ENCODE data around the gene RHOB.
"Not testable (repeated sequence)": the region's sequence is repeated elsewhere in the genome, so short reads cannot be mapped to it uniquely, and the experiment has no call there.

RHOB gene

GRCh38 chr2:20423359-20423758, 23.5 kb upstream of the RHOB start:
- no peak for DNase-seq

DNA sequence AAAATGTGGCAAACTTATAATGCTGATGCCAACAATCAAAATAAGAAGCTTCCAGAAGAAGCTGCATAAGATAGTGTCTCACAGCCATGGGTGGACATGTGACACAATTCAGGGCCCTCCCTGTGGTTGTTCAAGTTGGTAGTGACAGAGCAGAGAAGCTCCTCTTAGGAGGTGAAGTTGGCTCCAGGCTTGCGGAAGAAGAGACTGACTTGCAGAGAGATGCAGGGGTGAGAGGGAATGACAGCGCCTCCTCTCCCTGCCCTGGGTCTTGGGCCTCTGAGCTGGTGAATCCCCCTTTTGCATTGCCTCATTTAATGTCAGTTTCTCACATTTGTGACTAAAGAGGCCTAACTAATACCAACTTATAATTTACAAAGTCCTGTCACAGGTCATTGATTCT, 23.0 kb upstream of the RHOB start:
- no peak for DNase-seq

- no peak for DNase-seq
Observed at GRCh38 chr2:20424300-20425290, 22.3 kb upstream of the RHOB start.

GRCh38 chr2:20425371-20425881, 21.4 kb upstream of the RHOB start:
- no peak for DNase-seq

GRCh38 chr2:20425884-20426283, 21.0 kb upstream of the RHOB start:
- no peak for DNase-seq

DNA sequence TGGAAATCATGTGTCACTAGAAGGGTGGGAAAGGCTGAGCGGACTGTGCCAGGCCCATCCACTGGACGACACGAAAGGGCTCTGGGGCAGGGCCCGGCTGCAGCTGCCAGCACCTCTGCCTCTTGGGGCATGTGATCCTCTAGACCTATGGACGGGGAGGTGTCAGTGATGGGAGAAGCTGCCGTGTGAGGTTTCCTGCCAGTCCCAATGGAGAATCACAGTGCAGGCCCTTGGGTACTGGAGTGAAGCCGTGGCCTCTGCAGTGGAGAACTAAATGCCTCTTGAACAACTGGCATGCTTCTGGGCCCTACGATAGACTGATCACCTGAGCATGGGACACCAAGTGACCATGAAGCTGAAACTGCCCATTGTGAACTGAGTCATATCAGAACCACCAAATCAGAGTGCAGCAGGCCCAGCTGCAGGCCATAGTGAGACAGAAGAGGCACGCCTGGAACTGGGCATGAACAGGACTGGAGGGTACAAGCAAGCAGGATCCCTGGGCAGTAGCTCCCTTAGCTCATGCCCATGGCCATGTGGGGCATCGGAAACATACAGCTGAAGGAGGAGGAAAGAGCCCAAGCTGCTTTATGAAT, 18.8 kb upstream of the RHOB start:
- no peak for DNase-seq

DNA sequence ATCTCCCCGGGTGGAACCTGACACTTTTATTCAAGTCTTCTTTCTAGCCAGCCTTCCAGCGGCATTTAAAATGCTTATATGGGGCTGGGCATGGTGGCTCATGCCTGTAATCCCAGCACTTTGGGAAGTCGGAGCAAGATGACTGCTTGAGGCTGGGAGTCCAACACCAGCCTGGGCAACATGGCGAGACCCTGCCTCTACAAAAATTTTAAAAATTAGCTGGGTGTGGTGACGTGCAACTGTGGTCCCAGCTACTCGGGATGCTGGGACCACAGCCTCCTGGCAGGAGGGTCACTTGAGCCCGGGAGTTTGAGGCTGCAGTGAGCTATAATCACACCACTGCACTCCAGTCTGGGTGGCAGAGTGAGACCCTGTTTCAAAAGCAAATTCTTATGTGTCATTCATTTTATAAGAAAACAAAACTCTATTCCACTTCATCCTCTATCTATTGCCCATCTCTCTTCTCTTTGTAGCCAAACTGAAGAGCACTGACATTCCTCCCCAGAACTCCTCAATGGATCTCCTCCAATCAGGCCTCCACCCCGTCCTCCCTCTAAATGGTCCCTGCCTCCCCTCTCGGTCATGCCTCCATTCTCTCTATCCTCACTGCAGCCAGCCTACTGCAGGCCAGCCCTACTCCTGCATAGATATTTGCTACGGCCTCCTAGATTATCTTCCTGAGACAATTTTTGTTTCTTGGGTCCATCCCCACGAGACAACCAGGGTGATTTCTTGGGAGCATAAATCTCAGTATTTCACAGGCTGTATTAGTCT, 18.0 kb upstream of the RHOB start:
- DNase-seq = no peak

GRCh38 chr2:20429528-20429927, 17.3 kb upstream of the RHOB start:
- DNase-seq = no peak

DNA sequence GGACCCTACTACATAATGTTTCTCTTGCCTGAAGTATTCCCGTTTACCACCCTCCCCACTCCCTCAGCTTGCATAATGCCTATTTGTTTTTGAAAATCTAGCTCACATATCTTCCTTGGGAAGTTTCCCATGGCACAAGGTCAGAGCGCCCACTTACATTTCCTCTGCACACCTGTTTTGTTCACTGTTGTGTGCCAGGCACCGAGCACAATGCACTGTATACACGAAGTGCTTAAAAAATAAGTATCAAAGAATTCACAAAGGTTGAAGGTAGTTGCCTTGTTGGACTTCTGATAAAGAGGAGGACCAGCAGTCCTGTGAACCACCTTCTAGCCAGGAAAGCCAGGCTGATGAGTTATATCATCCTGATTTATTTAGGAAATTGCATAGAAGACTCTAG, 16.8 kb upstream of the RHOB start:
- DNase-seq = no peak

- no peak for DNase-seq
Observed at GRCh38 chr2:20430461-20431300, 16.2 kb upstream of the RHOB start.

DNA sequence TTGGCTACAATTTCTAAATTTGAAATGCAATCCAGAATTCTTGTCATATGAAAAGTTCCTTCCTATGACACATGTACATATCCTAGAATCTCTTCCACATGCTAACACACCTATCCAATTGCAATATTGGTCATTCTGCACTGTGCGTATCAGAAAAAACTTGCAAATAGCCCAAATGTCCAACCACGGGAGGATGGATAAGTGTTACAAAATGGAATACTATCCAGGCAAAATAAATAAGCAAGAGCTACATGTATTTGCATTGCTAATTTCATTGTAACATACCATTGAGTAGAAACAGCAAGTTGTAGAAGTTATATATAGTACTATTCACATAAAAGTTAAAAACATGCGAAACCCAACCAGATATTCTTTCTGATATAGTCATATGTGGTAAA, 15.6 kb upstream of the RHOB start:
- no peak for DNase-seq

DNA sequence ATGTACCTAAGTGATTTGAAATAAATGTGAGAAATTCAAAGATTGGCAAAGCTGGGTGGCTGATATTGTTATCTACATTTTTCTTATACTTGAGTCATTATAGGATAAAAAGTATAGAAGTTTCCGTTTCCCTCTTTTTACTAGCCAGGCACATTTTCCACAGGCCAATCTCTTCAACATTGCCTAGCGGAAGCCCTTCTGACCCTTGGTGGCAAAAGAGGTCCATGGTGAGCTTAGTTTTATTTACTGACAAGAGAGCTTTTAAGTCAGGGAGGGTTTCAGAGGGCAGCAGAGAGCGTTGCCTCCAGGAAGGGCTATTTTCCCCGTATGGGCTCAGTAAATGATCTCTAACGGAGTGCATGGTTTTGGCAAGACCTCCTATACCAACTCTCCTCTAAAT, 15.1 kb upstream of the RHOB start:
- no peak for DNase-seq

GRCh38 chr2:20432714-20433113, 14.2 kb upstream of the RHOB start:
- no peak for DNase-seq

DNA sequence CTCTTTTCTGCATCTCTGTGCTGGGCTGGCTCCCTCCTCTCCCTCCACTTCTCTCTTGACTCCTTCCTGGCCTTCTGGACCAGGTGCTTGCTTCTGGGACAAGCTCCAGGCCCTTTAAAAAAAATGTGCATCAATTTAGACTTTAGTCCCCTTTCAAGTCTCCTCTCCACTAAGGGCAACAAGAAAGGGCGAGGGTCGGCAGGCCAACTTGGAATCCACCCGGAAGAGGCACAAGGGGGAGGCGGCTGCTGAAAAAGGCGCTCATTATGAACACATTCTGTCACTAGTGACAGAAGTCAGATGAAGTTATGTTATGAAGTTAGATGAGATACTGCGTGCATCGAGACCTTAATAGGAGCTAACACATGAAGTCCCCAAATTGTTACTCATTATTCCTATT, 13.6 kb upstream of the RHOB start:
- no peak for DNase-seq

- no peak for DNase-seq
Observed at GRCh38 chr2:20433946-20434553, 12.8 kb upstream of the RHOB start.

DNA sequence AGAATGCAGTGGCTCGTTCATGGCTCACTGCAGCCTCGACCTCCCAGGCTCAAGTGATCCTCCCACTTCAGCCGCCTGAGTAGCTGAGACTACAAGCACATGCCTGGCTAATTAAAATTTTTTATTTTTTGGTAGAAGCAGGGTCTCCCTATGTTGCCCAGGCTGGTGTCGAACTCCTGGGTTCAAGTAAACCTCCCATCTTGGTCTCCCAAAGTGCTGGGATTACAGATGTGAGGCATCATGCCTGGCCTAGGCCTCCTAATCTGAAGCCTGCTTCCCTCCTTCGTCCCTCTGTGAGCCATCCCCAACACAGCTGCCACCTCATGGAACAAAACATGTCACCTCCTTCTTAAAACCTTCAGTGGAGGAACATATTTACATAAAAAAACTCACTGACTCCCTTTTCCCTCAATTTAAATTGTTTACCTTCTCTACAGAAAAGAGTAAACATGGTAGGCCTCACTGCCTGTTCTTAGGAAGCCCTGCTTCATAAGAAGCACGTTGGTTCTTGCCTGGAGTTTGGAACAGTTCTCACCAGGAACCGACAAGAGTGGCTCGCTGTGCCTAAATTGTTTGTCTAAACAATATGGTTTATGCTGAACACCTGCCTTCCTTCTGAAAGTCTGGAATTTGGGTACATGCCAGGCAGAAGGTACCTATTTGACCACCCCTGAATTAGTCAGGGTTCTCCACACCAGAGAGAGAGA, 12.1 kb upstream of the RHOB start:
- DNase-seq = no peak

DNA sequence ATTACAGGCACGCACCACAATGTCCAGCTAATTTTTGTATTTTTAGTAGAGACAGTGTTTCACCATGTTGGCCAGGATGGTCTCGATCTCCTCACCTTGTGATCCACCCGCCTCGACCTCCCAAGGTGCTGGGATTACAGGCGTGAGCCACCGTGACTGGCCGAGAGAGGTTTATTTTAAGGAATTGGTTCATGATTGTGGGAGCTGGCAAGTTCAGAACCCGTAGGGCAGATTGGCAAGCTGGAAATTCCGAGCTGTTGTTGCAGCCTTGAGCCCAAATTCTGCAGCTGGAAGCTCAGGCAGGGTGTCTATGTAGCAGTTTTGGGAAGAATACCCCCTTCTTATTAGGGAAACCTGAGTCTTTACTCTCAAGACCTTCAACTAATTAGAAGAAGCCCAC, 11.4 kb upstream of the RHOB start:
- DNase-seq = not testable (repeated sequence)

- no peak for DNase-seq
Observed at GRCh38 chr2:20436716-20437470, 10.0 kb upstream of the RHOB start.

- DNase-seq = no peak
Observed at GRCh38 chr2:20438334-20439192, 8.3 kb upstream of the RHOB start.

DNA sequence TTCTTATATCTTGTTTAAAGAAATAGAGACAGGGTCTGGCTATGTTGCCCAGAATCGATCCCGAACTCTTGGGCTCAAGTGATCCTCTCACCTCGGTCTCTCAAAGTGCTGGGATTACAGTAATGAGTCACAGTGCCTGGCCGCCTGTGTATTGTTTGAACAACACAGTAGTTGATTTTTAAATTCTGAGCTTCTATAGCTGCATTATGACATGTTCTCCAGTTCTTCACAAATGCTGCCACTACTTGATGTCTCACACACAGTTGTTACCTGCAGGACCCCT, 7.7 kb upstream of the RHOB start:
- DNase-seq = no peak

All from cortex of kidney (tissue), 1 donor.